Effector memory CD4-positive, alpha-beta T cell (primary cell): ENCODE measurements around the gene SSR1.
"Not testable (repeated sequence)": the region's sequence is repeated elsewhere in the genome, so short reads cannot be mapped to it uniquely, and the experiment has no call there.

Experiments
- DNase-seq, 3 donors: peaks; one replicate each; pipeline ENCODE4 v3.0.0-alpha.2; 2020
- H3K27ac ChIP-seq: 2 replicates; pipeline ENCODE4 v1.7.0; 2013; ENCODE audit warnings: mild to moderate bottlenecking, low read length, moderate library complexity; ENCODE audit not compliant: insufficient read depth, poor library complexity, severe bottlenecking
- H3K27me3 ChIP-seq: replicated peaks from 2 replicates; pipeline ENCODE4 v1.7.0; 2013; ENCODE audit warnings: mild to moderate bottlenecking, low read length; ENCODE audit not compliant: insufficient read depth, control insufficient read depth, poor library complexity, severe bottlenecking
- H3K36me3 ChIP-seq: 2 replicates; pipeline ENCODE4 v1.7.0; 2013; ENCODE audit warnings: mild to moderate bottlenecking, low read length, moderate library complexity; ENCODE audit not compliant: control insufficient read depth, insufficient read depth
- H3K4me1 ChIP-seq: 2 replicates; pipeline ENCODE4 v1.7.0; 2013; ENCODE audit warnings: low read length, mild to moderate bottlenecking; ENCODE audit not compliant: control insufficient read depth, insufficient read depth, poor library complexity, severe bottlenecking
- H3K4me3 ChIP-seq: 2 replicates; pipeline ENCODE4 v1.7.0; 2013; ENCODE audit warnings: low read length, low read depth, mild to moderate bottlenecking; ENCODE audit not compliant: insufficient read depth, poor library complexity, severe bottlenecking
- H3K9me3 ChIP-seq: 2 replicates; pipeline ENCODE4 v1.7.0; 2013; ENCODE audit warnings: mild to moderate bottlenecking, low read length, moderate library complexity; ENCODE audit not compliant: control insufficient read depth

Gene SSR1

DNA sequence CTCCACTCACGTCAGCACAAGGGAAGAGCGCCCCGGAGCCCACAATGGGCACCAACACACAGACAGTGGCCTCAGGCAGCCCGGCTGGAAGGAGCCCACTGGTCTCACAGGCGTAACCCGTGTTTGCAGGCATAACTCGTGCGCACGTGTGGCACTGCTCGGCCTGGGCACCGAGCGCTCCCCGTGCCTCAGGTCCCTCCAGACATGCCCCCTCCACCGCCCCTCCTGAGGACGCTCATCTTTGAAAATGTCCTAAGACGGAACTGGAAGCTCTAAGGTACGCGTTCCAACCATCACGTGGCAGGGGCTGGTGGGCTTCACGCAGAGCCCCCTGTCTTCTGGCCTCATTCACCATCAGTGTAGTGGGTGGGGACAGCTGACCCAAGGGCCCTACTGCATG, 44.6 kb downstream of the SSR1 start:
- Histone ChIP-seq H3K27ac (no peak overlapping the region), H3K4me1 (no peaks in the 10 kb centered on the region), H3K9me3 (no peaks in the 10 kb centered on the region), H3K27me3 (no peaks in the 10 kb centered on the region), H3K36me3 (no peaks in the 10 kb centered on the region), H3K4me3 (no peak overlapping the region)
- DNase-seq: no peak

DNA sequence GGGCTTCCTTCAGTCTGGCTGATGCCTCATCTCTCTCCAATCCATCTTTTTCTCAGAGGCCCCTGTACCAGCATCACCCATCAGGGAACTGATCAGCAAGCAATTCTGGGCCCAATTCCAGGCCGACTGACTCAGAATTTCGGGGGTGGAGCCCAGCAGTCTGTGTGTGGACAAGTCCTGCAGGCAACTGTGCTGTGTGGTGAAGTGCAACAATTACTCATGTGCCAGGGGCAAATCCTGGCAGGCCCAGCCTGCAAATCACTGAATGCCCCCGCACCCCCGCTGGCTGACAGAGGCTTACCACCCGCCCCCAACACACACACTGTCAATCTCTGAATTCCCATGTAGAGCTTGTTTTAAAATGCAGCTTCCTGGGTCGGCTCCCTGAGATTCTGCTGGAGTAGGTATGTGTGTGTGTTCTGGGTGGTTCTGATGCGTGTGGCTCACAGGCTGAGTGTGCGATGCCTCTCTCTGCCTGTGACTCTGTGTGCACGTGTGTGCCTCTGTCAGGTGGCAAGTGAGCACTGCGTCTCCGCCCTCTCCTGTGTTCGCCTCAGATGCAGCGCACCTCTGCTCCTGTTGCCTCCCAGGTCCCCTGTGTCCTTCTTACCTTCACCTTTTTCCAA, 45.4 kb downstream of the SSR1 start:
- no peaks in the 10 kb centered on the region for H3K36me3 ChIP-seq
- no peaks in the 10 kb centered on the region for H3K4me1 ChIP-seq
- no peak overlapping the region for H3K4me3 ChIP-seq
- H3K9me3 ChIP-seq: no peaks in the 10 kb centered on the region
- H3K27me3 ChIP-seq: no peaks in the 10 kb centered on the region
- DNase-seq: no peak
- no peak overlapping the region for H3K27ac ChIP-seq

DNA sequence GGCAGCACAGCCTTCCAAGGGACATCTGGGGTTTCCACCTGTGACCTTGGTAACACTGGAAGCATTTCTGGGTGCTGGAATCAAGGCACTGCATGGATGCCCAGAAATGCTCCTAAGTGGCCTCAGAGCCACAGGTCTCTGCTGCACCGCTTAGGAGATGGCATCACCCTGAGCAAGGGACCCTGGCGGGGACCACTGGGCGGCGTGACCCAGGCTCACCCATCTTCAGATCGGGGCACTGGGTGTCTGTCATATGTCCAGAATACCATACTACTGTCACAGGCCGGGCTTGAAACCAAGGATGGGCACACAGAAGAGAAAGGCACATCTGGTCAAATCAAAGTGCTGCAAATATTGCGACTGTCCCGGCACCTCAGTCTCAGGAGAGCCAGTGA, 45.9 kb downstream of the SSR1 start:
- no peaks in the 10 kb centered on the region for H3K4me1 ChIP-seq
- no peak for DNase-seq
- no peaks in the 10 kb centered on the region for H3K9me3 ChIP-seq
- H3K27ac ChIP-seq: no peak overlapping the region
- no peaks in the 10 kb centered on the region for H3K27me3 ChIP-seq
- no peaks in the 10 kb centered on the region for H3K36me3 ChIP-seq
- H3K4me3 ChIP-seq: no peak overlapping the region

DNA sequence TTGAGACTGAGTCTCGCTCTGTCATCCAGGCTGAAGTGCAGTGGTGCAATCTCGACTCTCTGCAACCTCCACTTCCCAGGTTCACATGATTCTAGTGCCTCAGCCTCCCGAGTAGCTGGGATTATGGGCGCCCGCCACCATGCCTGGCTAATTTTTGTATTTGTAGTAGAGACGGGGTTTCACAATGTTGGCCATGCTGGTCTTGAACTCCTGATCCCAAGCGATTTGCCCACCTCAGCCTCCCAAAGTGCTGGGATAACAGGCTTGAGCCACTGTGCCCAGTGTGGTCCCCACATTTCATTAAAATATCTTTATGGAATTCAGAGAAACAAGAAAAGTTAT, 47.6 kb downstream of the SSR1 start:
- not testable (repeated sequence) for H3K9me3 ChIP-seq, H3K36me3 ChIP-seq, H3K27me3 ChIP-seq, H3K4me1 ChIP-seq, DNase-seq, H3K27ac ChIP-seq, H3K4me3 ChIP-seq

DNA sequence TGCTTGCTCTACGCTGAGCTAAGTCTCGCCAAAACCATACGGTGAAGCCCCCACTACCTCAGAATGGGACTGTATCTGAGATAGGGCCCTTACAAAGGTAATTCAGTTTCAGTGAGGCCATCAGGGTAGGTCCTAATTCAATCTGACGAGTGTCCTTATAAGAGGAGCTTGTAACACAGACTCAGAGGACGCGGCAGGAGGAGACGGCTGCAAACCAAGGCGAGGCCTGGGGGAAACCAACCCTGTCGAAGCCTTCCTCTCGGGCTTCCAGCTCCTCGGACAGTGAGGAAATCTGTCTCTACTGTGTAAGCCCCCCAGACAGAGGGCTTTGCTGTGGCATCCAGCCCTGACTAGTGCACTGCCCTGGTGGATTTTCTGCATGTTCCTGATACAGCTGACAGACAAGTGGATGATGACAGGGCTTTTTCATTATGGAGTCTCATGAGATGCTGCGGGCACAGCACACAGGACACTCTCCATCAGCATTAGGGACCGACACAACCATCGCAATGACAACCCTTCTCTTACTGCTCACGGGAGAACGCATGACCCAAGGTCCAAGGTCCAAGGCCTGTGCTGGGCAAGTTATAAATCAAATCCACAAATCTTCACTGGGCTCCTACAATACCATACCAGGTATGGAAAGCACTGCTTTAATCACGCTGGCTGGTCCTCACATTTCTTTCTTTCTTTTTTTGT, 48.2 kb downstream of the SSR1 start:
- Histone ChIP-seq H3K27ac (no peak overlapping the region), H3K36me3 (no peaks in the 10 kb centered on the region), H3K4me1 (no peaks in the 10 kb centered on the region), H3K4me3 (no peak overlapping the region), H3K27me3 (peaks cover 3% of the 10 kb centered on the region), H3K9me3 (no peaks in the 10 kb centered on the region)
- no peak for DNase-seq

DNA sequence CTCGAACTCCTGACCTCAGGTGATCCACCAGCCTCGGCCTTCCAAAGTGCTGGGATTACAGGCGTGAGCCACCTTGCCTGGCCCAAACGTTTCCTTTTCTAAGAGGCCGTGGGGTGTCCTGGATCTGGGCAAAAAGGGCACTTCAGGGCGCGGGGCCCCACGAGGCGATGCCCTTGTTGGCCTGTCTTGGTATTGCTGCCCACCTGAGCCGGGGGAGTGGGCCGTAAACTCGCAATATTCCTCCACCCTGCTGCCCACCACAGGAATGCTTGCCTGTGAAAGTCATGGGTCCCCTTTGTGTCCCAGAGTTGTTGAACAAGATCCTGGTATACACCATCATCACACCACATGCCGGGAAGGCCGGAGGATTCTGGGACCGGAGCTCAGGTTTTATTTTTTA, 49.0 kb downstream of the SSR1 start:
- no peak for DNase-seq
- H3K27ac ChIP-seq: no peak overlapping the region

DNA sequence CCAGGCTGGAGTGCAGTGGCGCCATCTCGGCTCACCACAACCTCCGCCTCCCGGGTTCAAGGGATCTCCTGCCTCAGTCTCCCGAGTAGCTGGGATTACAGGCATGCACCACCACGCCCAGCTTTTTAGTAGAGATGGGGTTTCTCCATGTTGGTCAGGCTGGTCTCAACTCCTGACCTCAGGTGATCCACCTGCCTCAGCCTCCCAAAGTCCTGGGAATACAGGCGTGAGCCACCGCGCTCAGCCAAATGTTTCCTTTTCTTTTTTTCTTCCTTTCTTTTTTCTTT, 49.5 kb downstream of the SSR1 start:
- H3K27me3 ChIP-seq, H3K9me3 ChIP-seq, H3K36me3 ChIP-seq, DNase-seq, H3K27ac ChIP-seq, H3K4me1 ChIP-seq, H3K4me3 ChIP-seq: not testable (repeated sequence)

More for the DNA sequence above, 49.0 kb downstream of the SSR1 start:
- H3K27me3 ChIP-seq: peaks cover 3% of the 10 kb centered on the region
- no peak overlapping the region for H3K4me3 ChIP-seq
- no peaks in the 10 kb centered on the region for H3K9me3 ChIP-seq
- no peaks in the 10 kb centered on the region for H3K4me1 ChIP-seq
- H3K36me3 ChIP-seq: no peaks in the 10 kb centered on the region

DNA sequence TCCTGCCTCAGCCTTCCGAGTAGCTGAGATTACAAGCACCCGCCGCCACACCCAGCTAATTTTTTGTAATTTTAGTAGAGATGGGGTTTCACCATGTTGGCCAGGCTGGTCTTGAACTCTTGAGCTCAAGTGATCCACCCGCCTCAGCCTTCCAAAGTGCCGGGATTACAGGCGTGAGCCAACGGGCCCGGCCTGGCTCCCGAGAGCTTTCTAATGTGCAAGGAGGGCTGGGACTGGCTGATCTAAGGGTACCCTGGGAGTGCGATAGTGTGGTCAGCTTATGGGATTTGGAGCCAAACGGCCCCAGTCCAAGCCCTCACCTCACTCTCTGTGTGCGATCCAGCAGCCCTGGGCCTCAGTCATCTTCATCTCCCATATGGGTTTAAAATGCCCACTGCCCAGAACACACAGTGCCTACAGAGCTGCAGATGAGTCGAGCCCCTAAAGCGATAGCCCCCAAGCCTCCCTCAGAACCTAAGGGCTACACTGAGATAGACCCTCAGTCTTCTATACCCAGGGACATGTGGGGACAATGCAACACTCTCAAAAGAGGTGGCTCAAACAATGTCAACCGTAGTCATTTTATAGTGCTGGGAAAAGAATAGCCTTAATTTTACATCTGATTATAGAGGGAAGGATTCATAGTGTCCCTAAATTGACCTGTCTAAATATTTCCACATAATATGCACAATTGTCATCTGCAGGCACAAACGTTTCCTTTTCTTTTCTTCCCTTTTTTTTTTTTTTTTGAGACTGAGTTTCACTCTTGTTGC, 50.1 kb downstream of the SSR1 start:
- no peaks in the 10 kb centered on the region for H3K9me3 ChIP-seq
- H3K36me3 ChIP-seq: no peaks in the 10 kb centered on the region
- peaks cover 3% of the 10 kb centered on the region for H3K27me3 ChIP-seq
- DNase-seq: no peak
- H3K4me3 ChIP-seq: no peak overlapping the region
- no peak overlapping the region for H3K27ac ChIP-seq
- H3K4me1 ChIP-seq: no peaks in the 10 kb centered on the region

DNA sequence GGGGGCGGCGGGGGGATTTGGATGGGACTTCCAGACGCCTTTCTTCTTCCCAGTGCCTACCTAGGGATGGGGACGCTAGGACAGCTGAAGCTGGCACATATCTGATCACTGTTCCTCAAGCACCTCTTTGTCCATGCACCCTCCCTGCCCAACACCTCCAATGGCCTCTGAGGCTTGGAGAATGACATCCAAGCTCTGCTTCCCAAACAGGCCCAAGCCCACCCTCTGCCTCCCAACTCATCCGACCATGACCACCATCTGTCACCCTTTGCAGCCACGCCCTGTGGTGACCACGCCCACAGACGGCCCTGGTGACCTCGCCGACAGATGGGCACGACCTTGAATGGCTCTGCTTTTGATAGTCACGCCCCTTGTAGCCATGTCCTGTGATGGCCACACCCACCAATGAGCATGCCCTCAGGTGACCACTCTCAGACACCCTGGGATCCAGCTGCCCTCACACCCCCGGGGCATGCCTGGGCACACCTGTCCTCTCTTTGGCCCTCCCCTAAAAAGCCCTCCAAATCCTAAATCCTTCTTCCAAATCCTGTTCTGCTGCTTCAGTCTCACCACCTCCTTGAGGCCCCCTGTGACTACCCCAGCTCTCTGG, 51.0 kb downstream of the SSR1 start:
- Histone ChIP-seq H3K27me3 (peaks cover 3% of the 10 kb centered on the region), H3K9me3 (no peaks in the 10 kb centered on the region), H3K4me3 (peak overlapping the region; percentile 66), H3K36me3 (no peaks in the 10 kb centered on the region), H3K4me1 (no peaks in the 10 kb centered on the region), H3K27ac (no peak overlapping the region)
- DNase-seq: no peak
